Calu3 (cell line): ENCODE measurements around the gene HS3ST4. TPM values are rescaled to one million over a fixed set of nuclear protein-coding genes. Genes with fewer than 3 reads are reported as not detected.
A peak's percentile ranks its signal among the peaks of the same experiment; 100 is the strongest.

Experiments
- BruUV-seq: library from RNA; stranded (reverse); fragments of 400-500 nt; replicated peaks from 2 replicates; lab custom pipeline; 2021; lab: Mats Ljungman, UMichigan
- CTCF ChIA-PET: fragments of 300-600 bp; sonication (Branson Sonifier 250); formaldehyde crosslinking; loops from one replicate; lab custom pipeline; 2022; ENCODE audit warnings: antibody characterized with exemption; lab: Charles Lee
- DNase-seq: peaks from one replicate; pipeline ENCODE4 v3.0.0; 2022
- H3K27ac Mint-ChIP-seq: one replicate; pipeline ENCODE4 v1.8.0; 2022; ENCODE audit warnings: mixed read lengths; ENCODE audit not compliant: unreplicated experiment
- H3K27me3 Mint-ChIP-seq: one replicate; pipeline ENCODE4 v1.8.0; 2022; ENCODE audit warnings: mixed read lengths; ENCODE audit not compliant: unreplicated experiment
- H3K36me3 Mint-ChIP-seq: one replicate; pipeline ENCODE4 v1.8.0; 2022; ENCODE audit warnings: mild to moderate bottlenecking, moderate library complexity, mixed read lengths; ENCODE audit not compliant: insufficient read depth, unreplicated experiment
- H3K4me1 Mint-ChIP-seq: one replicate; pipeline ENCODE4 v1.8.0; 2022; ENCODE audit warnings: mild to moderate bottlenecking, low read depth, mixed read lengths; ENCODE audit not compliant: unreplicated experiment
- H3K4me3 Mint-ChIP-seq: one replicate; pipeline ENCODE4 v1.8.0; 2022; ENCODE audit warnings: mild to moderate bottlenecking, low read depth, moderate library complexity, mixed read lengths; ENCODE audit not compliant: unreplicated experiment
- H3K9me3 Mint-ChIP-seq: one replicate; pipeline ENCODE4 v1.8.0; 2022; ENCODE audit warnings: low read depth, mixed read lengths; ENCODE audit not compliant: unreplicated experiment
- CTCF ChIP-seq: fragments of 200-600 bp; IDR thresholded peaks from one replicate; pipeline ENCODE4 v1.8.0; 2022; ENCODE audit warnings: antibody characterized with exemption; ENCODE audit not compliant: unreplicated experiment
- intact Hi-C: fragments of 100-400 bp; cut with micrococcal nuclease; formaldehyde crosslinking; loops from one replicate; pipeline ENCODE4 v1.10.0; 2022; ENCODE audit not compliant: unreplicated experiment
- total RNA-seq: library from RNA; stranded (reverse); gene quantifications from 2 replicates; pipeline ENCODE4 v1.2.3, GENCODE V29; 2022

Gene HS3ST4
- total RNA-seq, 1 experiment from 2014 or later = not detected

- TF ChIP-seq CTCF = no peak
- BruUV-seq = no TSS peak
- Mint-ChIP-seq H3K27me3 (no peaks in the 10 kb centered on the region), H3K27ac (no peak overlapping the region), H3K4me1 (no peaks in the 10 kb centered on the region), H3K36me3 (no peaks in the 10 kb centered on the region), H3K4me3 (no peak overlapping the region), H3K9me3 (no peaks in the 10 kb centered on the region)
- DNase-seq = no peak
- intact Hi-C loops = loop anchor here (5.0 kb wide), 1 partner anchor 475 kb away; no protein-coding TSS in a partner anchor
- CTCF ChIA-PET = interaction anchor here (1.0 kb wide), 1 partner anchor 431 kb away, joined by 4 read pairs; no protein-coding TSS in a partner anchor
Measured at GRCh38 chr16:25707553-25707952, 15.8 kb downstream of the HS3ST4 start.

GRCh38 chr16:25707982-25708583 lies 16.3 kb downstream of the HS3ST4 start:
- H3K27ac Mint-ChIP-seq = no peak overlapping the region
- no peaks in the 10 kb centered on the region for H3K9me3 Mint-ChIP-seq
- BruUV-seq = no TSS peak
- H3K27me3 Mint-ChIP-seq = no peaks in the 10 kb centered on the region
- CTCF ChIA-PET = interaction anchor here (1.0 kb wide), 1 partner anchor 431 kb away, joined by 4 read pairs; no protein-coding TSS in a partner anchor
- no peak overlapping the region for H3K4me3 Mint-ChIP-seq
- DNase-seq = peak; percentile 36
- H3K36me3 Mint-ChIP-seq = no peaks in the 10 kb centered on the region
- no peak for TF ChIP-seq CTCF
- H3K4me1 Mint-ChIP-seq = no peaks in the 10 kb centered on the region
- intact Hi-C loops = loop anchor here (1.0 to 5.0 kb wide), 2 partner anchors 432 to 476 kb away; no protein-coding TSS in a partner anchor

- H3K4me3 Mint-ChIP-seq = no peak overlapping the region
- DNase-seq = no peak
- no peaks in the 10 kb centered on the region for H3K36me3 Mint-ChIP-seq
- no peak for TF ChIP-seq CTCF
- CTCF ChIA-PET = no interaction called here
- H3K27ac Mint-ChIP-seq = no peak overlapping the region
- no peaks in the 10 kb centered on the region for H3K9me3 Mint-ChIP-seq
- H3K4me1 Mint-ChIP-seq = no peaks in the 10 kb centered on the region
- intact Hi-C loops = loop anchor here (5.0 kb wide), 1 partner anchor 477 kb away; no protein-coding TSS in a partner anchor
- BruUV-seq = no TSS peak
- H3K27me3 Mint-ChIP-seq = no peaks in the 10 kb centered on the region
Measured at GRCh38 chr16:25709213-25709612, 17.5 kb downstream of the HS3ST4 start.

GRCh38 chr16:25713785-25714570 lies 22.2 kb downstream of the HS3ST4 start:
- CTCF ChIA-PET = interaction anchor here (0.9 to 1.8 kb wide), 2 partner anchors 14 to 23 kb away, joined by 3 read pairs; no protein-coding TSS in a partner anchor
- H3K4me1 Mint-ChIP-seq = no peaks in the 10 kb centered on the region
- BruUV-seq = no TSS peak
- H3K27ac Mint-ChIP-seq = no peak overlapping the region
- DNase-seq = no peak
- TF ChIP-seq CTCF = no peak
- intact Hi-C loops = no loop called here
- H3K36me3 Mint-ChIP-seq = no peaks in the 10 kb centered on the region
- H3K9me3 Mint-ChIP-seq = no peaks in the 10 kb centered on the region
- H3K4me3 Mint-ChIP-seq = no peak overlapping the region
- no peaks in the 10 kb centered on the region for H3K27me3 Mint-ChIP-seq
